Activated CD8-positive, alpha-beta memory T cell treated with anti-CD3 and anti-CD28 coated beads for 1 hour (primary cell): ENCODE results near the gene MAP3K3.
"Not testable (repeated sequence)": the region's sequence is repeated elsewhere in the genome, so short reads cannot be mapped to it uniquely, and the experiment has no call there.

Source experiments
- DNase-seq, 2 donors: peaks; one replicate each; pipeline ENCODE4 v3.0.0-alpha.2; 2020; ENCODE audit warnings: low read depth in 1 of 2; ENCODE audit errors: extremely low read depth in 1 of 2

Gene MAP3K3

GRCh38 chr17:63703556-63704258, 81.5 kb downstream of the MAP3K3 start:
- DNase-seq, result no peak

GRCh38 chr17:63704259-63704576, 82.0 kb downstream of the MAP3K3 start:
- DNase-seq, result no peak

GRCh38 chr17:63704836-63705235, 82.6 kb downstream of the MAP3K3 start:
- no peak for DNase-seq

- DNase-seq, result no peak
Measured at GRCh38 chr17:63705657-63706056, 83.4 kb downstream of the MAP3K3 start.

GRCh38 chr17:63706336-63707082, 84.3 kb downstream of the MAP3K3 start:
- DNase-seq, result no peak

GRCh38 chr17:63707151-63707550, 84.9 kb downstream of the MAP3K3 start:
- no peak for DNase-seq

- no peak for DNase-seq
Measured at GRCh38 chr17:63709110-63709509, 86.9 kb downstream of the MAP3K3 start.

GRCh38 chr17:63714550-63715277, 92.5 kb downstream of the MAP3K3 start:
- no peak for DNase-seq

GRCh38 chr17:63716426-63716825, 94.2 kb downstream of the MAP3K3 start:
- DNase-seq, result no peak

- DNase-seq, result no peak
Measured at GRCh38 chr17:63718988-63719387, 96.8 kb downstream of the MAP3K3 start.

GRCh38 chr17:63720194-63720593, 98.0 kb downstream of the MAP3K3 start:
- not testable (repeated sequence) for DNase-seq

- no peak for DNase-seq
Measured at GRCh38 chr17:63722403-63722802, 100.2 kb downstream of the MAP3K3 start.

GRCh38 chr17:63735691-63736090, 113.5 kb downstream of the MAP3K3 start:
- DNase-seq, result no peak

GRCh38 chr17:63740464-63741142, 118.4 kb downstream of the MAP3K3 start:
- DNase-seq, result no peak

GRCh38 chr17:63741143-63741407, 118.9 kb downstream of the MAP3K3 start:
- DNase-seq, result no peak

- DNase-seq, result peak; percentile 97 to 99
Measured at GRCh38 chr17:63741408-63742173, 119.4 kb downstream of the MAP3K3 start, which contains the start of gene STRADA. Gene STRADA, minus strand, starts transcription at chr17:63741799. Its CDS starts 13,430 bp downstream, at chr17:63728369.
